GM23338 (cell line): ENCODE data around the gene JRKL. TPM values are rescaled to one million over a fixed set of nuclear protein-coding genes. Genes with fewer than 3 reads are reported as not detected.
"Not testable (repeated sequence)": the region's sequence is repeated elsewhere in the genome, so short reads cannot be mapped to it uniquely, and the experiment has no call there.

Experiments used
- ATAC-seq: fragments of 200-7000 bp; cut with Tn5 transposase; 3 replicates; pipeline ENCODE4 v1.9.1; 2020
- DNase-seq: peaks from one replicate; pipeline ENCODE4 v3.0.0-alpha.2; 2015; ENCODE audit warnings: low spot score
- H2AFZ ChIP-seq: fragments of 200-600 bp; sonication (generic); 2 replicates; pipeline ENCODE4 v1.8.0; 2016; ENCODE audit warnings: antibody characterized with exemption, mild to moderate bottlenecking, moderate library complexity
- H3F3A ChIP-seq: fragments of 200-600 bp; sonication (generic); replicated peaks from 2 replicates; pipeline ENCODE4 v1.8.0; 2017; ENCODE audit warnings: antibody characterized with exemption, mixed run types, low read depth
- H3K27ac ChIP-seq: fragments of 200-600 bp; sonication (generic); 2 replicates; pipeline ENCODE4 v1.6.1; 2016; ENCODE audit warnings: low read depth
- H3K27me3 ChIP-seq: fragments of 200-600 bp; sonication (generic); 2 replicates; pipeline ENCODE4 v1.8.0; 2016; ENCODE audit warnings: mild to moderate bottlenecking, mixed run types, moderate library complexity; ENCODE audit not compliant: insufficient read depth
- H3K36me3 ChIP-seq: fragments of 200-600 bp; sonication (generic); 2 replicates; pipeline ENCODE4 v1.8.0; 2016; ENCODE audit warnings: mild to moderate bottlenecking; ENCODE audit not compliant: insufficient read depth
- H3K4me1 ChIP-seq: fragments of 200-600 bp; sonication (generic); 2 replicates; pipeline ENCODE4 v1.8.0; 2016; ENCODE audit warnings: mild to moderate bottlenecking, moderate library complexity; ENCODE audit not compliant: insufficient read depth
- H3K4me2 ChIP-seq: fragments of 200-600 bp; sonication (generic); 2 replicates; pipeline ENCODE4 v1.7.1; 2017; ENCODE audit warnings: mixed run types
- H3K4me3 ChIP-seq: fragments of 200-600 bp; sonication (generic); 2 replicates; pipeline ENCODE4 v1.6.1; 2016; ENCODE audit warnings: mixed run types
- H3K79me2 ChIP-seq: fragments of 200-600 bp; sonication (generic); replicated peaks from 2 replicates; pipeline ENCODE4 v1.8.0; 2017; ENCODE audit warnings: mild to moderate bottlenecking; ENCODE audit not compliant: insufficient read depth
- H3K9me2 ChIP-seq: fragments of 200-600 bp; sonication (generic); 2 replicates; pipeline ENCODE4 v1.8.0; 2017; ENCODE audit not compliant: insufficient read depth
- H4K20me1 ChIP-seq: fragments of 200-600 bp; sonication (generic); replicated peaks from 2 replicates; pipeline ENCODE4 v1.8.0; 2017; ENCODE audit warnings: mild to moderate bottlenecking; ENCODE audit not compliant: insufficient read depth
- H3K27ac Mint-ChIP-seq: 2 replicates; pipeline ENCODE4 v1.8.0; 2020; ENCODE audit warnings: inconsistent platforms, mild to moderate bottlenecking, moderate library complexity, mixed read lengths
- H3K27me3 Mint-ChIP-seq: 3 replicates; pipeline ENCODE4 v1.8.0; 2022; ENCODE audit warnings: low read depth, mild to moderate bottlenecking, moderate library complexity, mixed read lengths, inconsistent platforms; ENCODE audit not compliant: insufficient read depth, poor library complexity
- H3K36me3 Mint-ChIP-seq: 3 replicates; pipeline ENCODE4 v1.8.0; 2021; ENCODE audit warnings: low read depth, mild to moderate bottlenecking, inconsistent platforms, moderate library complexity, mixed read lengths
- H3K4me1 Mint-ChIP-seq: 3 replicates; pipeline ENCODE4 v1.8.0; 2020; ENCODE audit warnings: mild to moderate bottlenecking, inconsistent platforms, mixed read lengths
- H3K4me3 Mint-ChIP-seq: 3 replicates; pipeline ENCODE4 v1.8.0; 2021; ENCODE audit warnings: moderate library complexity, mild to moderate bottlenecking, inconsistent platforms, mixed read lengths
- H3K9me3 Mint-ChIP-seq: 3 replicates; pipeline ENCODE4 v1.8.0; 2020; ENCODE audit warnings: moderate library complexity, mild to moderate bottlenecking, inconsistent platforms, mixed read lengths
- CREB1 ChIP-seq: fragments of 250-450 bp; sonication (Bioruptor Pico); IDR thresholded peaks from 2 replicates; pipeline ENCODE4 v1.5.0; 2020; ENCODE audit warnings: low read depth, mild to moderate bottlenecking, moderate library complexity
- ETS1 ChIP-seq: IDR thresholded peaks from 2 replicates; pipeline ENCODE4 v1.6.1; 2016; ENCODE audit warnings: antibody characterized with exemption
- EZH2phosphoT487 ChIP-seq: fragments of 200-600 bp; sonication (generic); IDR thresholded peaks from one replicate; pipeline ENCODE4 v1.8.1; 2018; ENCODE audit warnings: antibody characterized with exemption; ENCODE audit not compliant: unreplicated experiment
- JUNB ChIP-seq: IDR thresholded peaks from one replicate; pipeline ENCODE4 v1.6.1; 2016; ENCODE audit warnings: antibody characterized with exemption; ENCODE audit not compliant: unreplicated experiment
- POLR2AphosphoS5 ChIP-seq: IDR thresholded peaks from 2 replicates; pipeline ENCODE4 v1.6.1; 2016; ENCODE audit warnings: antibody characterized with exemption, low read depth
- REST ChIP-seq: IDR thresholded peaks from one replicate; pipeline ENCODE4 v1.6.1; 2018; ENCODE audit warnings: antibody characterized with exemption; ENCODE audit not compliant: unreplicated experiment
- STAT1 ChIP-seq: IDR thresholded peaks from one replicate; pipeline ENCODE4 v1.6.1; 2016; ENCODE audit warnings: antibody characterized with exemption; ENCODE audit not compliant: unreplicated experiment
- ZNF114 ChIP-seq: fragments of 250-450 bp; sonication (Bioruptor Pico); IDR thresholded peaks from 2 replicates; pipeline ENCODE4 v1.5.0; 2020; ENCODE audit warnings: mild to moderate bottlenecking, moderate library complexity
- ZNF331 ChIP-seq: fragments of 250-450 bp; sonication (Bioruptor Pico); IDR thresholded peaks from 2 replicates; pipeline ENCODE4 v1.5.0; 2020; ENCODE audit warnings: low read depth, mild to moderate bottlenecking, moderate library complexity
- polyA plus RNA-seq: library from polyadenylated mRNA; unstranded; fragments of >200 nt; fragmentation: Nextera tagmentation; extraction: Ambion mirVana; gene quantifications from 2 replicates; pipeline ENCODE4 v1.2.1, GENCODE V29; 2016
- total RNA-seq: library from RNA; depleted of rRNA; stranded (reverse); fragments of >200 nt; shearing (Covaris generic); gene quantifications from 2 replicates; pipeline ENCODE4 v1.2.3, GENCODE V29; 2014
- TF ChIP-seq, protein P1 (sequence below): fragments of 250-450 bp; sonication (Bioruptor Pico); IDR thresholded peaks from 2 replicates; pipeline ENCODE4 v1.5.0; 2020; ENCODE audit warnings: mild to moderate bottlenecking, moderate library complexity

The JRKL gene
- total and polyA plus RNA-seq, 2 experiments from 2014 or later = 3.8 to 5.2 TPM

DNA sequence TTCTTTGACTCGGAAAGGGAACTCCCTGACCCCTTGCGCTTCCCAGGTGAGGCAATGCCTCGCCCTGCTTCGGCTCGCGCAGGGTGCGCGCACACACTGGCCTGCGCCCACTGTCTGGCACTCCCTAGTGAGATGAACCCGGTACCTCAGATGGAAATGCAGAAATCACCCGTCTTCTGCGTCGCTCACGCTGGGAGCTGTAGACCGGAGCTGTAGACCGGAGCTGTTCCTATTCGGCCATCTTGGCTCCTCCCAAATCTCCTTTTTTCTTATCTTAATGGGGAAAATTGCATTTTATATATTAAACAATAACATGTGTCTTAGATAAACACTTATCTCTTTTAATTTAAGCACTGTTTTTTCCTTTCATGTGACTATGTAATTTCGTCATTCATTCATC is 21.6 kb downstream of the JRKL start:
- ATAC-seq, H3K36me3 ChIP-seq, H3F3A ChIP-seq, H3K4me1 Mint-ChIP-seq, H3K79me2 ChIP-seq, H2AFZ ChIP-seq, H3K4me1 ChIP-seq, H3K27me3 Mint-ChIP-seq, H4K20me1 ChIP-seq, H3K27me3 ChIP-seq, DNase-seq: not testable (repeated sequence)
- H3K27ac Mint-ChIP-seq = peak overlapping the region; percentile 84; the same call in 1 of the 2 replicates
- H3K4me3 Mint-ChIP-seq = peak overlapping the region; percentile 67
- peak overlapping the region; percentile 44 for H3K4me3 ChIP-seq
- H3K27ac ChIP-seq = peak overlapping the region; percentile 7; the same call in 1 of the 2 replicates
- peaks cover 18% of the 10 kb centered on the region; the same call in 2 of the 3 replicates for H3K9me3 Mint-ChIP-seq
- H3K9me2 ChIP-seq = peaks cover 11% of the 10 kb centered on the region; the same call in 1 of the 2 replicates
- peaks cover 12% of the 10 kb centered on the region; the same call in 2 of the 3 replicates for H3K36me3 Mint-ChIP-seq
- H3K4me2 ChIP-seq = peak overlapping the region; percentile 37

DNA sequence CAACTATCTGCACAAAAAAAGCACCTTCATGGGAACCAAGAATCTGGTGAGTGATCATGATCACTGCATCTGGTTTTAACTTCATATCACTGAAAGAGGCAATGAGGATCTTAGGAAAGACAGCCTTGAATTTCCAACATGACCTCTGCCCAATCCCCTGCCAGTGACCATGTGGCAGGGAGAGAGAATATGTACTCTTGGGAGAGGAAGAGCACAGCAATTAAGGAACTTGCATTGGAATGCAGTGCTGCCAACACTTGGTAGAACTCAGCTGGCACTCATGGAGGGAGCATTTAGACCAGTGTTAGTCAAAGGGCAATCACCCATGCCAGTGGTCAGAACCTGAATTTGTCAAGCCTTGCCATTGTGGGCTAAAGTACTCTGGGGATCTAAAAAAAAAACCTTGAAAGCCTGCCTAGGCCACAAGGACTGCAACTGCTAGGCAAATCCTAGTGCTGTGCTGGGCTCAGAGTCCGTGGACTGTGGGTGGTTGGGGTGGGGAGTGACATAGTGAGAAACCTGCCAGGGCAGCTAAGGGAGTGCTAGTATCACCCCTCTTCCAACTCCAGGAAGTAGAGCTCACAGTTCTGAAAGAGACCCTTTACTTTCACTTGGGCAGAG is 23.1 kb downstream of the JRKL start:
- no peak overlapping the region for H3K27ac Mint-ChIP-seq
- Histone ChIP-seq H4K20me1 (no peaks in the 10 kb centered on the region), H3K27me3 (no peaks in the 10 kb centered on the region), H3K36me3 (peaks cover 7% of the 10 kb centered on the region; the same call in 1 of the 2 replicates), H3K4me1 (no peaks in the 10 kb centered on the region; the same call in 1 of the 2 replicates), H3K9me2 (peaks cover 11% of the 10 kb centered on the region; the same call in 1 of the 2 replicates), H3K27ac (no peak overlapping the region), H3K4me2 (no peak overlapping the region), H2AFZ (no peak overlapping the region; the same call in 1 of the 2 replicates), H3K79me2 (no peaks in the 10 kb centered on the region), H3K4me3 (no peak overlapping the region), H3F3A (no peaks in the 10 kb centered on the region)
- H3K4me3 Mint-ChIP-seq = no peak overlapping the region
- H3K9me3 Mint-ChIP-seq = peaks cover 18% of the 10 kb centered on the region; the same call in 2 of the 3 replicates
- DNase-seq (no peak), ATAC-seq (no peak)
- H3K4me1 Mint-ChIP-seq = 0 out of 3 replicates have a peak, but pooled peaks cover 4% of the 10 kb centered on the region
- peaks cover 2% of the 10 kb centered on the region for H3K27me3 Mint-ChIP-seq
- H3K36me3 Mint-ChIP-seq = peaks cover 12% of the 10 kb centered on the region; the same call in 2 of the 3 replicates
- TF ChIP-seq STAT1 (no peak), ETS1 (no peak), JUNB (no peak), REST (no peak), ZNF331 (CRISPR knock-in tag) (no peak), CREB1 (CRISPR knock-in tag) (no peak), ZNF114 (no peak), POLR2AphosphoS5 (no peak), EZH2phosphoT487 (no peak)
- TF ChIP-seq, protein P1, sequence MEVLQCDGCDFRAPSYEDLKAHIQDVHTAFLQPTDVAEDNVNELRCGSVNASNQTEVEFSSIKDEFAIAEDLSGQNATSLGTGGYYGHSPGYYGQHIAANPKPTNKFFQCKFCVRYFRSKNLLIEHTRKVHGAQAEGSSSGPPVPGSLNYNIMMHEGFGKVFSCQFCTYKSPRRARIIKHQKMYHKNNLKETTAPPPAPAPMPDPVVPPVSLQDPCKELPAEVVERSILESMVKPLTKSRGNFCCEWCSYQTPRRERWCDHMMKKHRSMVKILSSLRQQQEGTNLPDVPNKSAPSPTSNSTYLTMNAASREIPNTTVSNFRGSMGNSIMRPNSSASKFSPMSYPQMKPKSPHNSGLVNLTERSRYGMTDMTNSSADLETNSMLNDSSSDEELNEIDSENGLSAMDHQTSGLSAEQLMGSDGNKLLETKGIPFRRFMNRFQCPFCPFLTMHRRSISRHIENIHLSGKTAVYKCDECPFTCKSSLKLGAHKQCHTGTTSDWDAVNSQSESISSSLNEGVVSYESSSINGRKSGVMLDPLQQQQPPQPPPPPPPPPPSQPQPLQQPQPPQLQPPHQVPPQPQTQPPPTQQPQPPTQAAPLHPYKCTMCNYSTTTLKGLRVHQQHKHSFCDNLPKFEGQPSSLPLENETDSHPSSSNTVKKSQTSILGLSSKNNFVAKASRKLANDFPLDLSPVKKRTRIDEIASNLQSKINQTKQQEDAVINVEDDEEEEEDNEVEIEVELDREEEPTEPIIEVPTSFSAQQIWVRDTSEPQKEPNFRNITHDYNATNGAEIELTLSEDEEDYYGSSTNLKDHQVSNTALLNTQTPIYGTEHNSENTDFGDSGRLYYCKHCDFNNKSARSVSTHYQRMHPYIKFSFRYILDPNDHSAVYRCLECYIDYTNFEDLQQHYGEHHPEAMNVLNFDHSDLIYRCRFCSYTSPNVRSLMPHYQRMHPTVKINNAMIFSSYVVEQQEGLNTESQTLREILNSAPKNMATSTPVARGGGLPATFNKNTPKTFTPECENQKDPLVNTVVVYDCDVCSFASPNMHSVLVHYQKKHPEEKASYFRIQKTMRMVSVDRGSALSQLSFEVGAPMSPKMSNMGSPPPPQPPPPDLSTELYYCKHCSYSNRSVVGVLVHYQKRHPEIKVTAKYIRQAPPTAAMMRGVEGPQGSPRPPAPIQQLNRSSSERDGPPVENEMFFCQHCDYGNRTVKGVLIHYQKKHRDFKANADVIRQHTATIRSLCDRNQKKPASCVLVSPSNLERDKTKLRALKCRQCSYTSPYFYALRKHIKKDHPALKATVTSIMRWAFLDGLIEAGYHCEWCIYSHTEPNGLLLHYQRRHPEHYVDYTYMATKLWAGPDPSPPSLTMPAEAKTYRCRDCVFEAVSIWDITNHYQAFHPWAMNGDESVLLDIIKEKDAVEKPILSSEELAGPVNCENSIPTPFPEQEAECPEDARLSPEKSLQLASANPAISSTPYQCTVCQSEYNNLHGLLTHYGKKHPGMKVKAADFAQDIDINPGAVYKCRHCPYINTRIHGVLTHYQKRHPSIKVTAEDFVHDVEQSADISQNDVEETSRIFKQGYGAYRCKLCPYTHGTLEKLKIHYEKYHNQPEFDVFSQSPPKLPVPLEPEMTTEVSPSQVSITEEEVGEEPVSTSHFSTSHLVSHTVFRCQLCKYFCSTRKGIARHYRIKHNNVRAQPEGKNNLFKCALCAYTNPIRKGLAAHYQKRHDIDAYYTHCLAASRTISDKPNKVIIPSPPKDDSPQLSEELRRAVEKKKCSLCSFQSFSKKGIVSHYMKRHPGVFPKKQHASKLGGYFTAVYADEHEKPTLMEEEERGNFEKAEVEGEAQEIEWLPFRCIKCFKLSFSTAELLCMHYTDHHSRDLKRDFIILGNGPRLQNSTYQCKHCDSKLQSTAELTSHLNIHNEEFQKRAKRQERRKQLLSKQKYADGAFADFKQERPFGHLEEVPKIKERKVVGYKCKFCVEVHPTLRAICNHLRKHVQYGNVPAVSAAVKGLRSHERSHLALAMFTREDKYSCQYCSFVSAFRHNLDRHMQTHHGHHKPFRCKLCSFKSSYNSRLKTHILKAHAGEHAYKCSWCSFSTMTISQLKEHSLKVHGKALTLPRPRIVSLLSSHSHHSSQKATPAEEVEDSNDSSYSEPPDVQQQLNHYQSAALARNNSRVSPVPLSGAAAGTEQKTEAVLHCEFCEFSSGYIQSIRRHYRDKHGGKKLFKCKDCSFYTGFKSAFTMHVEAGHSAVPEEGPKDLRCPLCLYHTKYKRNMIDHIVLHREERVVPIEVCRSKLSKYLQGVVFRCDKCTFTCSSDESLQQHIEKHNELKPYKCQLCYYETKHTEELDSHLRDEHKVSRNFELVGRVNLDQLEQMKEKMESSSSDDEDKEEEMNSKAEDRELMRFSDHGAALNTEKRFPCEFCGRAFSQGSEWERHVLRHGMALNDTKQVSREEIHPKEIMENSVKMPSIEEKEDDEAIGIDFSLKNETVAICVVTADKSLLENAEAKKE (CRISPR knock-in tag) = no peak
